ENCODE results near the gene KRTAP3-2. TPM values are rescaled to one million over a fixed set of nuclear protein-coding genes. Genes with fewer than 3 reads are reported as not detected.

KRTAP3-2 gene
- total RNA-seq, 1 experiment from 2014 or later = not detected

DNA sequence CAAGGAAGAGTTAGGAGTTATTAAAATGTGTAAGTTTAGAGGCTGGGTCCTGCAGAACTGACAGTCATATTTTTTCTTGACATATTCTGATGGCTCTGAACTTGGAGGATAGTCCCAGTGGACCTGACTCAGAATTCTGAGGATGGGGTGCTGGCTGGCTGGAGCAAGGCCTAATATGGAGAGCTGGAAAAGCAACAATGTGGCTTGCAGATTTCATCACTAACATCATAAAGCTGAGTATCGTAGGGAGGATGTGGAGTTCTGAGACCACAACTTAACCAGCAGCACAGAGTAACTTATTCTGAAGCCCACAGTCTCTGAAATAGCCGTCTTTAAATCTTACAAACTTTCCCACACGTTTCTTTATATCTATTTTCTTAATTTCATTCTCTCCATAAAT is 25.0 kb upstream of the KRTAP3-2 start:
- no peak overlapping the region for H2AFZ ChIP-seq (ENCODE audit: low read length)
- no peak overlapping the region for H3K56ac ChIP-seq (ENCODE audit: insufficient read length, low read depth, low read length)
- TF ChIP-seq, protein P1, sequence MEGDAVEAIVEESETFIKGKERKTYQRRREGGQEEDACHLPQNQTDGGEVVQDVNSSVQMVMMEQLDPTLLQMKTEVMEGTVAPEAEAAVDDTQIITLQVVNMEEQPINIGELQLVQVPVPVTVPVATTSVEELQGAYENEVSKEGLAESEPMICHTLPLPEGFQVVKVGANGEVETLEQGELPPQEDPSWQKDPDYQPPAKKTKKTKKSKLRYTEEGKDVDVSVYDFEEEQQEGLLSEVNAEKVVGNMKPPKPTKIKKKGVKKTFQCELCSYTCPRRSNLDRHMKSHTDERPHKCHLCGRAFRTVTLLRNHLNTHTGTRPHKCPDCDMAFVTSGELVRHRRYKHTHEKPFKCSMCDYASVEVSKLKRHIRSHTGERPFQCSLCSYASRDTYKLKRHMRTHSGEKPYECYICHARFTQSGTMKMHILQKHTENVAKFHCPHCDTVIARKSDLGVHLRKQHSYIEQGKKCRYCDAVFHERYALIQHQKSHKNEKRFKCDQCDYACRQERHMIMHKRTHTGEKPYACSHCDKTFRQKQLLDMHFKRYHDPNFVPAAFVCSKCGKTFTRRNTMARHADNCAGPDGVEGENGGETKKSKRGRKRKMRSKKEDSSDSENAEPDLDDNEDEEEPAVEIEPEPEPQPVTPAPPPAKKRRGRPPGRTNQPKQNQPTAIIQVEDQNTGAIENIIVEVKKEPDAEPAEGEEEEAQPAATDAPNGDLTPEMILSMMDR (conservative IDR thresholded peaks at IDR 0.05) = no peak
- H4K20me1 ChIP-seq (ENCODE audit: control insufficient read depth, insufficient read depth, insufficient read length) = no peaks in the 10 kb centered on the region
- Mint-ChIP-seq H3K36me3 (ENCODE audit: insufficient read depth in 1 of 3, low read depth in 3 of 3) (no peaks in the 10 kb centered on the region), H3K4me1 (no peaks in the 10 kb centered on the region), H3K27ac (no peak overlapping the region), H3K9me3 (peaks cover 0 to 3% of the 10 kb centered on the region in 2 experiments; a peak in 1 of 5 replicates), H3K27me3 (ENCODE audit: low read depth) (peaks cover 5% of the 10 kb centered on the region; the same call in 1 of the 2 replicates), H3K4me3 (no peak overlapping the region)
- H3K9ac ChIP-seq (ENCODE audit: extremely low read depth, insufficient read length, low read length) = no peak overlapping the region
- H3K4me2 ChIP-seq (ENCODE audit: insufficient read depth, insufficient read length, low read length) = no peak overlapping the region
- H4K8ac ChIP-seq (replicated peaks; ENCODE audit: insufficient read length, low read depth, low read length) = no peak overlapping the region
- no peak overlapping the region for H2AK5ac ChIP-seq (ENCODE audit: insufficient read length, low read length)
- H2BK5ac ChIP-seq (ENCODE audit: insufficient read length, low read length) = no peak overlapping the region
- no peaks in the 10 kb centered on the region for H3K27me3 ChIP-seq (ENCODE audit: insufficient read depth, low read length)
- H3K79me1 ChIP-seq (ENCODE audit: insufficient read depth, low read depth, low read length, poor library complexity, severe bottlenecking) = no peaks in the 10 kb centered on the region
- no peaks in the 10 kb centered on the region for H3K23me2 ChIP-seq (ENCODE audit: insufficient read length, low read depth, low read length, poor library complexity, severe bottlenecking)
- H3K79me2 ChIP-seq (ENCODE audit: insufficient read depth, low read length) = no peaks in the 10 kb centered on the region
- no peaks in the 10 kb centered on the region for H3K4me1 ChIP-seq (ENCODE audit: insufficient read depth, low read length)
- no peak overlapping the region for H2BK15ac ChIP-seq (ENCODE audit: low read depth, low read length)
- no peak for DNase-seq
- H3T11ph ChIP-seq (ENCODE audit: low read length) = no peak overlapping the region
- no peak overlapping the region for H2BK12ac ChIP-seq (ENCODE audit: insufficient read length, low read depth, low read length)
- WGBS (ENCODE audit: extremely low coverage, insufficient read length, low lambda C conversion rate) = 100% methylated on average over 2 of the region's 3 CpGs
- H4K91ac ChIP-seq (ENCODE audit: insufficient read length, low read depth, low read length) = no peak overlapping the region
- H3K4ac ChIP-seq (ENCODE audit: low read depth, low read length) = no peak overlapping the region
- no peak overlapping the region for H2BK120ac ChIP-seq (ENCODE audit: low read depth, low read length, poor library complexity, severe bottlenecking)
- H3K18ac ChIP-seq (ENCODE audit: insufficient read length, low read depth, low read length) = no peak overlapping the region
- no peak overlapping the region for H3K27ac ChIP-seq (ENCODE audit: insufficient read length, low read depth, low read length)
- H2BK20ac ChIP-seq (ENCODE audit: low read depth, low read length, poor library complexity, severe bottlenecking) = no peak overlapping the region
- H4K5ac ChIP-seq (ENCODE audit: insufficient read length, low read depth, low read length) = no peak overlapping the region
- H3K14ac ChIP-seq (ENCODE audit: insufficient read depth, low read length) = no peak overlapping the region
- no peak overlapping the region for H3K23ac ChIP-seq (ENCODE audit: insufficient read length, low read depth, low read length)
- no peaks in the 10 kb centered on the region for H3K9me3 ChIP-seq (ENCODE audit: control insufficient read depth, low read depth, low read length)
